RWPE1 (cell line): ENCODE results near the gene CDH13.

Experiments used
- CTCF ChIA-PET: fragments of 350-600 bp; sonication (Branson Sonifier 250); formaldehyde crosslinking; extraction: SDS; loops from one replicate; lab custom pipeline; 2021; lab: Yijun Ruan, JAX
- POLR2A ChIA-PET: fragments of 400-600 bp; formaldehyde crosslinking; extraction: SDS; loops from one replicate; lab custom pipeline; 2020; ENCODE audit warnings: antibody characterized with exemption; ENCODE audit not compliant: low non-redundant PET; lab: Yijun Ruan, JAX
- DNase-seq: peaks from one replicate; pipeline ENCODE4 v3.0.0; 2012; ENCODE audit warnings: low spot score
- H3K27ac ChIP-seq: fragments of 450-650 bp; 2 replicates; pipeline ENCODE4 v1.5.1; 2017
- CTCF ChIP-seq: fragments of 450-650 bp; conservative IDR thresholded peaks from 2 replicates; pipeline ENCODE4 v1.5.1; 2017; ENCODE audit warnings: low read depth, mild to moderate bottlenecking

Gene CDH13

GRCh38 chr16:83746611-83747010 lies 1119.8 kb downstream of the CDH13 start:
- ChIA-PET CTCF (no interaction called here), POLR2A (no interaction called here)
- H3K27ac ChIP-seq = no peak overlapping the region
- TF ChIP-seq CTCF = no peak
- no peak for DNase-seq

- no peak for TF ChIP-seq CTCF
- DNase-seq = no peak
- no peak overlapping the region for H3K27ac ChIP-seq
- ChIA-PET POLR2A (no interaction called here), CTCF (interaction anchor here (0.6 kb wide), 1 partner anchor 203 kb away, joined by 3 read pairs; no protein-coding TSS in a partner anchor)
These were observed 1121.2 kb downstream of the CDH13 start for GRCh38 chr16:83747936-83748335.

- no peak for TF ChIP-seq CTCF
- H3K27ac ChIP-seq = no peak overlapping the region
- ChIA-PET POLR2A (no interaction called here), CTCF (interaction anchor here (0.7 kb wide), 1 partner anchor 1176 kb away, joined by 4 read pairs; no protein-coding TSS in a partner anchor)
- DNase-seq = no peak
These were observed 1128.6 kb downstream of the CDH13 start for GRCh38 chr16:83755391-83755790.

GRCh38 chr16:83762141-83762991 lies 1135.6 kb downstream of the CDH13 start:
- CTCF ChIA-PET = no interaction called here
- H3K27ac ChIP-seq = no peak overlapping the region
- TF ChIP-seq CTCF = no peak
- POLR2A ChIA-PET = no interaction called here
- no peak for DNase-seq

- POLR2A ChIA-PET = no interaction called here
These were observed 1136.2 kb downstream of the CDH13 start for GRCh38 chr16:83762992-83763358.

GRCh38 chr16:83768986-83769385 lies 1142.2 kb downstream of the CDH13 start:
- ChIA-PET CTCF (no interaction called here), POLR2A (no interaction called here)
- H3K27ac ChIP-seq = no peak overlapping the region
- no peak for TF ChIP-seq CTCF
- no peak for DNase-seq

More at GRCh38 chr16:83762992-83763358, 1136.2 kb downstream of the CDH13 start:
- TF ChIP-seq CTCF = no peak
- CTCF ChIA-PET = no interaction called here
- H3K27ac ChIP-seq = no peak overlapping the region
- DNase-seq = no peak
